Measurements from ENCODE around the gene CCDC158.

- no peak for TF ChIP-seq SUZ12 (IDR thresholded peaks at IDR 0.05; ENCODE audit: extremely low read depth, insufficient read depth, insufficient read length)
- no peak for TF ChIP-seq ZNF274 (IDR thresholded peaks at IDR 0.05; ENCODE audit: low read depth, low read length)
Observed at GRCh38 chr4:76458297-76458696, 37.4 kb upstream of the CCDC158 start.
